Measurements from ENCODE around the gene NPL. TPM values are rescaled to one million over a fixed set of nuclear protein-coding genes. Genes with fewer than 3 reads are reported as not detected.

Gene NPL
- total RNA-seq, 1 donor from 2014 or later: 1.8 TPM

GRCh38 chr1:182862827-182863226 is 73.3 kb downstream of the NPL start:
- DNase-seq (ENCODE audit: low read depth, low spot score): no peak

- no peak for DNase-seq (ENCODE audit: low read depth, low spot score)
Measured at GRCh38 chr1:182863940-182864339, 74.4 kb downstream of the NPL start.

GRCh38 chr1:182867861-182868260 is 78.3 kb downstream of the NPL start:
- no peak for DNase-seq (ENCODE audit: low read depth, low spot score)

GRCh38 chr1:182869241-182869666 is 79.7 kb downstream of the NPL start:
- DNase-seq (ENCODE audit: low read depth, low spot score): no peak

GRCh38 chr1:182872881-182873280 is 83.3 kb downstream of the NPL start:
- no peak for DNase-seq (ENCODE audit: low read depth, low spot score)

GRCh38 chr1:182875889-182876288 is 86.3 kb downstream of the NPL start:
- no peak for DNase-seq (ENCODE audit: low read depth, low spot score)

GRCh38 chr1:182877331-182877730 is 87.8 kb downstream of the NPL start:
- DNase-seq (ENCODE audit: low read depth, low spot score): no peak

GRCh38 chr1:182877842-182878241 is 88.3 kb downstream of the NPL start:
- DNase-seq (ENCODE audit: low read depth, low spot score): no peak

Other genes starting within 250 kb of the NPL start
- gene RNASEL, start 200.5 kb upstream of the NPL start, total RNA-seq: 2.2 and 5.0 TPM in 2 replicates
- gene RGS16, start 185.4 kb upstream of the NPL start, total RNA-seq: under 0.01 TPM in 1 of 2 replicates, not detected in the other
- not detected in 2 replicates for gene RGS8, start 105.2 kb upstream of the NPL start, total RNA-seq
- 190 and 272 TPM in 2 replicates for gene DHX9, start 49.6 kb downstream of the NPL start, total RNA-seq
- not detected in 2 replicates for gene SHCBP1L, start 163.4 kb downstream of the NPL start, total RNA-seq
- 390 and 428 TPM in 2 replicates for gene LAMC1, start 233.6 kb downstream of the NPL start, total RNA-seq